Measurements from ENCODE around the gene DIP2C.
"Not testable (repeated sequence)": the region's sequence is repeated elsewhere in the genome, so short reads cannot be mapped to it uniquely, and the experiment has no call there.

DIP2C gene

GRCh38 chr10:697097-697875, 7.8 kb upstream of the DIP2C start:
- no peak for DNase-seq

- no peak for DNase-seq
These were observed 5.9 kb upstream of the DIP2C start for GRCh38 chr10:695396-695795.

GRCh38 chr10:693506-693905, 4.0 kb upstream of the DIP2C start:
- peak; percentile 26 for DNase-seq

- peak; percentile 73 for DNase-seq
These were observed 3.3 kb upstream of the DIP2C start for GRCh38 chr10:692682-693351.

GRCh38 chr10:691216-691615, 1.7 kb upstream of the DIP2C start:
- no peak for DNase-seq

- DNase-seq: no peak
These were observed 1.1 kb upstream of the DIP2C start for GRCh38 chr10:690372-691161.

- DNase-seq: no peak
These were observed 382 bp downstream of the DIP2C start for GRCh38 chr10:689121-689451.

- DNase-seq: peak; percentile 73
These were observed 952 bp downstream of the DIP2C start for GRCh38 chr10:688312-689120.

- no peak for DNase-seq
These were observed 1.7 kb downstream of the DIP2C start for GRCh38 chr10:687583-688311.

- no peak for DNase-seq
These were observed 3.1 kb downstream of the DIP2C start for GRCh38 chr10:686155-686931.

GRCh38 chr10:685613-686012, 3.9 kb downstream of the DIP2C start:
- no peak for DNase-seq

- DNase-seq: no peak
These were observed 5.9 kb downstream of the DIP2C start for GRCh38 chr10:683448-684071.

- DNase-seq: no peak
These were observed 6.5 kb downstream of the DIP2C start for GRCh38 chr10:682931-683447.

GRCh38 chr10:681670-682318, 7.7 kb downstream of the DIP2C start:
- DNase-seq: no peak

GRCh38 chr10:680745-681144, 8.7 kb downstream of the DIP2C start:
- DNase-seq: no peak

- DNase-seq: peak; percentile 92
These were observed 9.3 kb downstream of the DIP2C start for GRCh38 chr10:680146-680545.

- no peak for DNase-seq
These were observed 9.9 kb downstream of the DIP2C start for GRCh38 chr10:679556-679955.

- not testable (repeated sequence) for DNase-seq
These were observed 10.8 kb downstream of the DIP2C start for GRCh38 chr10:678662-679005.

- DNase-seq: no peak
These were observed 11.5 kb downstream of the DIP2C start for GRCh38 chr10:677750-678661.

Measured in NCI-H146 (cell line).